ENCODE measurements around the gene OGN.

OGN gene

DNA sequence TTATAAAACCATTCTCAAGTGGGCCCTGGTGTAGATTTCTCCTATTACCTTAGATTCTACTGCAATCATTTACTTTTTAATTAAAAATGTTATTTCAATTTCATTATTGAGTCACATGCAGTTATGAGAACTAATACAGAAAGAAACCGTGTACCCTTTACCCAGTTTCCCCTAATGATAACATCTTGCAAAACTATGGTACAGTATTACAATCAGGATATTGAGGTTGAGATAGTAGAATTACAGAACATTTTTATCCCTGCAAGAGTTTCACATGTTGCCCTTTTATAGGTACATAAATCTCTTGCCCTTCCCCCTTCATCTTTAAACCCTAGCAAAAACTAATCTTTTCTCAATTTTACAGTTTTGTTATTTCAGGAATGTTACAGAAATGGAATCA lies 30.9 kb upstream of the OGN start:
- TF ChIP-seq, protein P1, sequence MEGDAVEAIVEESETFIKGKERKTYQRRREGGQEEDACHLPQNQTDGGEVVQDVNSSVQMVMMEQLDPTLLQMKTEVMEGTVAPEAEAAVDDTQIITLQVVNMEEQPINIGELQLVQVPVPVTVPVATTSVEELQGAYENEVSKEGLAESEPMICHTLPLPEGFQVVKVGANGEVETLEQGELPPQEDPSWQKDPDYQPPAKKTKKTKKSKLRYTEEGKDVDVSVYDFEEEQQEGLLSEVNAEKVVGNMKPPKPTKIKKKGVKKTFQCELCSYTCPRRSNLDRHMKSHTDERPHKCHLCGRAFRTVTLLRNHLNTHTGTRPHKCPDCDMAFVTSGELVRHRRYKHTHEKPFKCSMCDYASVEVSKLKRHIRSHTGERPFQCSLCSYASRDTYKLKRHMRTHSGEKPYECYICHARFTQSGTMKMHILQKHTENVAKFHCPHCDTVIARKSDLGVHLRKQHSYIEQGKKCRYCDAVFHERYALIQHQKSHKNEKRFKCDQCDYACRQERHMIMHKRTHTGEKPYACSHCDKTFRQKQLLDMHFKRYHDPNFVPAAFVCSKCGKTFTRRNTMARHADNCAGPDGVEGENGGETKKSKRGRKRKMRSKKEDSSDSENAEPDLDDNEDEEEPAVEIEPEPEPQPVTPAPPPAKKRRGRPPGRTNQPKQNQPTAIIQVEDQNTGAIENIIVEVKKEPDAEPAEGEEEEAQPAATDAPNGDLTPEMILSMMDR (IDR thresholded peaks at IDR 0.05; ENCODE audit: insufficient read depth, low read depth, low read length, missing control alignments) = no peak
- DNase-seq (ENCODE audit: low read depth) = no peak
- H3K4me3 ChIP-seq (ENCODE audit: low read length) = no peak overlapping the region

DNA sequence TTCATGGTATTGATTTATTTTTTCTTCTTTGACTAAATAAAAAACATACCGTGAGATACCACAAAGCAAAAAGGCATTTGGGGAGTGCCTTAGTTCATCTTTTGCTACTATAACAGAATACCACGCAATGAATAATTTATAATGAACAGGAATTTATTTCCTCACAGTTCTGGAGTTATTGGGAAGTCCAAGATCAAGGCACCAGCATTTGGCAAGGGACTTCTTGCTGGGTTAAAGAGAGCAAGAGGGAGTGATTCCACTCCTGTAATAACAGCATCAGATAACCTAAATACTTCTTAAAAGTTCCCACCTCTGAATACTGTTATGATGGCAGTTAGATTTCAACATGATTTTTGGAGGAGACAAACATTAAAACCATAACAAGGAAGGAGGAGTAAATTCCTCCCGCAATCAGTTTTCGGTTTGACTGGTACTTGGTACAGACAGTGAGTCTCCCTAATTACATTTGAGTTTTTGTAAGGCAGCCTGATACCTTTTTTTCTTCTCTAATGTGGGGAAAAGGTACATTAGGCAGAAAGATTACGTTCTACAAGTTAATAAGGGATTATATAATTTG lies 28.7 kb upstream of the OGN start:
- no peak overlapping the region for H3K4me3 ChIP-seq (ENCODE audit: low read length)
- TF ChIP-seq, protein P1 (IDR thresholded peaks at IDR 0.05; ENCODE audit: insufficient read depth, low read depth, low read length, missing control alignments) = no peak
- no peak for DNase-seq (ENCODE audit: low read depth)

DNA sequence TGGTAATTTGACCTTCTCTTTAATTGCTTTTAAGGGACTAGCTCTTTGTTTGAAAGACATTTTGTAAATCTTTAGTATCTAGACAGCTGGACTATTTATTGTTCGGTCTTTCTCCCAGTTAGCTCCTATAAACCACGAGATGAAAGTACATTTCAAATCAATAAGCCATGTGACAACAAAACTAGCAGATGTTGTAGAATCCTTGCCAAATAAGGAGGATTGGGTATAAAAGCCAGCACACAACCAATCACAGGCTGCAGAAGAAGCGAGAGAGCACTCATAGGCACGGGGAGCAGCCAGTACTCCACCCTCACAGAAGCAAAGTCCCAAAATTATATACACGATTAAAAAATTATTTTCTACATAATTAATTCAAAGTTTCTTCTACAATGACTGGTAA lies 28.0 kb upstream of the OGN start:
- TF ChIP-seq, protein P1 (IDR thresholded peaks at IDR 0.05; ENCODE audit: insufficient read depth, low read depth, low read length, missing control alignments) = no peak
- no peak overlapping the region for H3K4me3 ChIP-seq (ENCODE audit: low read length)
- DNase-seq (ENCODE audit: low read depth) = no peak

DNA sequence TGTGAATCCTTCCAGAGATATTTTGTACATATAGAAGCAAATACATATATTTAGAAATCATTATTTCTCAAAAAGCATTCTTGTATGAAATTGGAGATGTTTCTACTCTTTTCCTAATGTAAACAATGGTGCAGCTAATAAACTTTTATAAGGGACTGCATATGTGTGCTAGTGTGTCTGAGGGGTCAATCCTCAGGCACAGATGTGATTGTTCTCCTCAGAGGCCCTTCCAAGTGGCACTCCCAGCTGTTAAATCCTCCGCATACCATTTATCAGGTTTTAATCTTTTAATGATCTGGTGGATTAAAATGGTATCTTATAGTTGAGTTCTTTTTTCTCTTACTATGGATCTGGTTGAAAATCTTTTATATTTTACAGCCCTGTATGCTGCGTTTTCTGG lies 25.5 kb upstream of the OGN start:
- TF ChIP-seq, protein P1 (IDR thresholded peaks at IDR 0.05; ENCODE audit: insufficient read depth, low read depth, low read length, missing control alignments) = no peak
- no peak for DNase-seq (ENCODE audit: low read depth)
- H3K4me3 ChIP-seq (ENCODE audit: low read length) = no peak overlapping the region

DNA sequence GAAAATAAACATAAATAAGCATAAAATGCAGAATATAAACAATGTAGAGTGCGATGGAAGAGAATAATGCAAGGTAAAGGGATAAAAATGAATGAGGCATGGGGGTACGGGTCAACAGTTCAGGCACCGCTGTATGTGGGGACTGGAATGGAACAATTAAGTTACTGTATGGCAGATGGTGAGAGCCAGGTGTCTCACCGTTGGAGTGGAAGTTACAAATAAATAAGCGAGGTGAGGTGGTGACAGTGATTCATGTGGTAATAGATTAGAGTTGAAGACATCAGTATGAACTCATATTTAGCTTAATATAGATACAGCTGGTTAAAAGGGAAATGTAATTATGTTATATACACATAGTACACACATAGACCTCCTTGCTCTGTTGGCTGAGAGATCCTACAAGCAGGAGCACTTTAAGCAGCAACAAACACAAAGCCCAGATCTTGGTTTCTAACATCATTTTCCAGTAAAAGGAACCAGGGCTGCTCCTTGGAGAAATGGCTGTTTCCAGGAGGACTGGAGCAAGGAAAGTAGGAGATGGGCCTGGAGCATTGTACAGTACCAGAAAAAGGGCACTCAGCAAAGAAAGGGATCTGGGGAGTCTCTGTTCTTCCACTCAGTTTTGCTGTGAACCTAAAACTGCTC lies 22.2 kb upstream of the OGN start:
- DNase-seq (ENCODE audit: low read depth) = no peak
- TF ChIP-seq, protein P1 (IDR thresholded peaks at IDR 0.05; ENCODE audit: insufficient read depth, low read depth, low read length, missing control alignments) = no peak

DNA sequence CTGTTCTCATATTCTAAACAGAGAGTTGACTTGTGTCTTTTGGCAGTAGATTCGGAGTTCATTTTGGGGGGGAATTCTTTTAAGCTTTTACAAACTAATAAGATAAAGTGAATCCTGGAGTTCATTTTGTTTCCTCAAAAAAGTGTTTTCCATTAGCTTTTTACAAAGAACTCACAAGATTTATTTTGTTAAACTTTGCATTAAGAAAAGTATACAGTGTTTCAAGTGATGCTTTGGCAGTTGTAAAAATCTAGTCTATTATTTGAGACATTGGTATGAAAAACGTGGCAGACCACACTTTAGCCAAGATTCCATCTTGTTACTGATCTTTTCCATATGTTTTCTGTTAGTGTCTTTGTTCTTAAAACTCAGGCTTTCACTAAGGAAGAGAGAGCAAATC lies 21.1 kb upstream of the OGN start:
- DNase-seq (ENCODE audit: low read depth) = no peak
- no peak overlapping the region for H3K4me3 ChIP-seq (ENCODE audit: low read length)
- TF ChIP-seq, protein P1 (IDR thresholded peaks at IDR 0.05; ENCODE audit: insufficient read depth, low read depth, low read length, missing control alignments) = no peak

More for the DNA sequence above, 22.2 kb upstream of the OGN start:
- no peak overlapping the region for H3K4me3 ChIP-seq (ENCODE audit: low read length)

DNA sequence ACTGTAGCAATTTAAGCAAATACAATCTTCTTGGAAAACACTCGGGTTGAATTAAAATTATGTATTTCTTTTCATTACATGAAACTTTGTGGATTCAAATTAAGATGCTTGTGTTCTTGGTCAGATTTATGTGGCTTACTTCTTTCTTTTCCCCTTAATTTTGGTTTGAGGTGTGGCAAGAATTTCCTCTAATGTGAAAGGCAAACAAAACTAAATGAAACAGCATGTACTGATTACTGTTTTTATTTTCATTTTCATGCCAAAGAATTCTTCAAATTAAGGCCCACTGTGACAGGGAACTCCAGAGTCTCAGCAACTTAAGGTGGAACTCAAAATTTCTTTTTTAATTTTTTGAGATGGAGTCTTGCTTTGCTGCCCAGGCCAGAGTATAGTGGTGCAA lies 20.0 kb upstream of the OGN start, which contains the start of gene OMD:
OMD (minus strand) TSS at position 132 of the 400 bp plus-strand sequence. CDS start 6,913 bp downstream, outside the sequence.
- no peak for DNase-seq (ENCODE audit: low read depth)
- TF ChIP-seq, protein P1 (IDR thresholded peaks at IDR 0.05; ENCODE audit: insufficient read depth, low read depth, low read length, missing control alignments) = no peak
- no peak within 1 kb of the TSS for H3K4me3 ChIP-seq (ENCODE audit: low read length)

Measured in epithelial cell of esophagus (primary cell).